Measurements from ENCODE around the gene UBE2QL1. TPM values are rescaled to one million over a fixed set of nuclear protein-coding genes. Genes with fewer than 3 reads are reported as not detected.

Gene UBE2QL1
- total RNA-seq, 1 donor from 2014 or later, result 4.4 TPM

- no peaks in the 10 kb centered on the region for H3K36me3 Mint-ChIP-seq
- H3K27me3 Mint-ChIP-seq (ENCODE audit: low read depth), result peaks cover 32% of the 10 kb centered on the region
- no peak overlapping the region for H3K4me3 Mint-ChIP-seq
- no peak for TF ChIP-seq CTCF (IDR thresholded peaks at IDR 0.05; ENCODE audit: unreplicated experiment)
- no peaks in the 10 kb centered on the region for H3K9me3 Mint-ChIP-seq
- peak overlapping the region; percentile 75 for H3K27ac Mint-ChIP-seq
- no peak for DNase-seq (ENCODE audit: low spot score in 2 of 2, unreplicated experiment in 2 of 2)
- peaks cover 29% of the 10 kb centered on the region for H3K4me1 Mint-ChIP-seq
Observed at GRCh38 chr5:6516823-6517222, 68.2 kb downstream of the UBE2QL1 start.

DNA sequence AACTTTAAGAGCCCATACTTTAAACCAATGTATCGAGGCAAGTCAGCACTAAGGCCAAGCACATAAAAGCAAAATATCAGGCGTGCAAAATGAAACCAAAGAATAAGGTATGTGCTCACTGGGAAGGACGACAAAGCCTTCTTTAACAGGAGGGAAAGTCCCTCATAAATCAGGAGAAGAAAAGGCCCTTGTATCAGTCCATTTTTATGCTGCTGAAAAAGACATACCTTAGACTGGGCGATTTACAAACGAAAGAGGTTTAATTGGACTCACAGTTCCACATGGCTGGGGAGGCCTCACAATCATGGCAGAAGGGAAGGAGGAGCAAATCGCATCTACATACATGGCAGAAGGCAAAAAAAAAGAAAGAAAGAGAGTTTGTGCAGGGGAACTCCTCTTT lies 68.9 kb downstream of the UBE2QL1 start:
- H3K4me3 Mint-ChIP-seq, result no peak overlapping the region
- H3K27me3 Mint-ChIP-seq (ENCODE audit: low read depth), result peaks cover 39% of the 10 kb centered on the region
- no peaks in the 10 kb centered on the region for H3K36me3 Mint-ChIP-seq
- peaks cover 29% of the 10 kb centered on the region for H3K4me1 Mint-ChIP-seq
- H3K27ac Mint-ChIP-seq, result peak overlapping the region; percentile 75
- no peak for TF ChIP-seq CTCF (IDR thresholded peaks at IDR 0.05; ENCODE audit: unreplicated experiment)
- DNase-seq (ENCODE audit: low spot score in 2 of 2, unreplicated experiment in 2 of 2), result no peak
- H3K9me3 Mint-ChIP-seq, result no peaks in the 10 kb centered on the region

DNA sequence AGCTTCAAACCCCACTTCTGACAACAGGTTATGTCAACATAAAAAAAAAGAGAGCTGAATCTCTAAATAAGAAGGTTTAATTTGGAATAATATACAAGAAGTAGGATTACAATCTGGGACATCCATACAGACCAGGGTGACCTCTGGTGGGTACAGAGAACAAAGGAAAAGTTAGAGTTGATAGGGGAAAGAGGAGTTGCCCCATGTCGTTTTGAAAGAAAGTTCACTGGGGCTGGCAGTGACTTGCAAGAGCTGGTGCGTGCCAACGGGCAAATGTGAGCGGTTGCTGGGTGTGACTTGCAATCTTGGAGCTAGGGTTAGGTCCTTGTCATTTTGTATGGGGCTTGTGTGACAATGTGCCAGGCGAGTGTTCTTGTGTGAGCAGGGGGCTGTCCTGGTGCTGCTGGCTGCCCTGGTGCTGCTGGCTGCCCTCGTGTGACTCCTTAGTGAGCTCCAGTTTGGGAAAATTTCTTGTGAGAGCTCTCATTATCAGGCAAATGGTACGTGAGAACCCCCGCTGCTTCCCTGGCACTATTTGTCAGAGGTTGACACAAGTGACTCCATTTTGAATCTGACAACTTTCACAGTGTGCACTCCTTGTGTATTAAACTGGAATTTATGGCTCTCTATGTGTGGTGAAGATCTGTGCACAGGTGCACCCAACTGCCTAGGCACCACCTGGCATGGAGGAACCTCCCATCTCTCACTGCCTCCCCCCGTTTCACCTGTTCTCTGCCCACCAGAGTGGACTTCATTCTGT lies 69.8 kb downstream of the UBE2QL1 start:
- Mint-ChIP-seq H3K4me3 (no peak overlapping the region), H3K9me3 (no peaks in the 10 kb centered on the region), H3K27ac (no peak overlapping the region), H3K36me3 (no peaks in the 10 kb centered on the region), H3K27me3 (ENCODE audit: low read depth) (peaks cover 41% of the 10 kb centered on the region), H3K4me1 (peaks cover 29% of the 10 kb centered on the region)
- DNase-seq (ENCODE audit: low spot score in 2 of 2, unreplicated experiment in 2 of 2), result no peak
- no peak for TF ChIP-seq CTCF (IDR thresholded peaks at IDR 0.05; ENCODE audit: unreplicated experiment)

DNA sequence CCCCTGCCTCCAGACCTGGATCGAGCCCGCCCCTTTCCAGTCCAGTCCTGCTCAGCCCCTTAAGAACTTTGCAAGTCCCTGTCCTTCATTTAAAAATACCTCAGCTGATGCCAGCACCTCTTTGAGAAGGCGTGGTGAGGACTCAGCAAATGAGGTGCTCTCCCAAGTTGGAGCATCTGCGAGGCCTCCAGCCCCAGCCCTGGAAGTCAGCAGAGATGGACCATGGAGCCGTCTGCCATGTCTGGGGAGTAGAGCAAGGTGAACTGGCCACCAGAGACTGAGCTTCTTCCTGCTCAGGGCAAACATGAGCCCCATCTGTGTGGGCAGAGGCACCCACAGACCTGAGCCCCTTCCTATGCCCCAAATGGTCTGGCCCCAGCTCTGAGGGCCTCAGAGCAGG lies 71.5 kb downstream of the UBE2QL1 start:
- H3K9me3 Mint-ChIP-seq, result no peaks in the 10 kb centered on the region
- no peak overlapping the region for H3K27ac Mint-ChIP-seq
- peaks cover 23% of the 10 kb centered on the region for H3K4me1 Mint-ChIP-seq
- no peak overlapping the region for H3K4me3 Mint-ChIP-seq
- no peaks in the 10 kb centered on the region for H3K36me3 Mint-ChIP-seq
- no peak for TF ChIP-seq CTCF (IDR thresholded peaks at IDR 0.05; ENCODE audit: unreplicated experiment)
- peaks cover 54% of the 10 kb centered on the region for H3K27me3 Mint-ChIP-seq (ENCODE audit: low read depth)
- DNase-seq (ENCODE audit: low spot score in 2 of 2, unreplicated experiment in 2 of 2), result no peak

DNA sequence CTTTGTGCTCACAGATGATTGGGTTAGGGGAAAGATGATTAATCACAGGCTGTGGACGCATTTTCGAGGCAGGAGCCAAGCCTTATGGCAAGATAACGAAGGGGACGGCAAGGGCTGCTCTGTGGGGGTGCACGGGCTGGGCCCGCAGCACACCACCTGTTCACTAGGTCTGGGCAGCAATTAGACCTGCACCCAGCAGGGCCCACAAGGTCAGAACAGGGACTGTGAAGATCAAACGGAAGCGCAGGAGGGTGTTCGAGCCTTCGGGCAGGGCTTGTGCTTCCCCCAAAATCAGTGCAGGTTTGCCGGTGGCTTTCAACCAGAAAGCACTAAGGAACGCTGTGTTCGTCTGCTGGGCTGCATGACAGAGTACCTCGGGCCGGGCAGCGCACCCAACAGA lies 73.7 kb downstream of the UBE2QL1 start:
- H3K9me3 Mint-ChIP-seq, result no peaks in the 10 kb centered on the region
- peaks cover 65% of the 10 kb centered on the region for H3K27me3 Mint-ChIP-seq (ENCODE audit: low read depth)
- no peak for TF ChIP-seq CTCF (IDR thresholded peaks at IDR 0.05; ENCODE audit: unreplicated experiment)
- H3K27ac Mint-ChIP-seq, result no peak overlapping the region
- H3K4me3 Mint-ChIP-seq, result no peak overlapping the region
- no peak for DNase-seq (ENCODE audit: low spot score in 2 of 2, unreplicated experiment in 2 of 2)
- peaks cover 13% of the 10 kb centered on the region for H3K4me1 Mint-ChIP-seq
- no peaks in the 10 kb centered on the region for H3K36me3 Mint-ChIP-seq
